ENCODE data around the gene ADAMTSL1.

Gene ADAMTSL1

GRCh38 chr9:18708429-18708828 lies 234.5 kb downstream of the ADAMTSL1 start:
- DNase-seq (ENCODE audit: low read depth) = no peak
- no peak for TF ChIP-seq CTCF (IDR thresholded peaks at IDR 0.05; ENCODE audit: control insufficient read depth, extremely low read depth, insufficient read depth)
- H3K4me3 ChIP-seq (ENCODE audit: low read depth, low read length) = no peak overlapping the region

GRCh38 chr9:18710065-18710464 lies 236.1 kb downstream of the ADAMTSL1 start:
- no peak for TF ChIP-seq CTCF (IDR thresholded peaks at IDR 0.05; ENCODE audit: control insufficient read depth, extremely low read depth, insufficient read depth)
- H3K4me3 ChIP-seq (ENCODE audit: low read depth, low read length) = no peak overlapping the region
- DNase-seq (ENCODE audit: low read depth) = no peak

- no peak overlapping the region for H3K4me3 ChIP-seq (ENCODE audit: low read depth, low read length)
- no peak for TF ChIP-seq CTCF (IDR thresholded peaks at IDR 0.05; ENCODE audit: control insufficient read depth, extremely low read depth, insufficient read depth)
- no peak for DNase-seq (ENCODE audit: low read depth)
Observed at GRCh38 chr9:18717759-18718158, 243.8 kb downstream of the ADAMTSL1 start.

- no peak for DNase-seq (ENCODE audit: low read depth)
- no peak overlapping the region for H3K4me3 ChIP-seq (ENCODE audit: low read depth, low read length)
- no peak for TF ChIP-seq CTCF (IDR thresholded peaks at IDR 0.05; ENCODE audit: control insufficient read depth, extremely low read depth, insufficient read depth)
Observed at GRCh38 chr9:18718393-18718792, 244.4 kb downstream of the ADAMTSL1 start.

GRCh38 chr9:18718932-18719331 lies 245.0 kb downstream of the ADAMTSL1 start:
- DNase-seq (ENCODE audit: low read depth) = no peak
- no peak for TF ChIP-seq CTCF (IDR thresholded peaks at IDR 0.05; ENCODE audit: control insufficient read depth, extremely low read depth, insufficient read depth)

GRCh38 chr9:18720691-18721090 lies 246.7 kb downstream of the ADAMTSL1 start:
- no peak for DNase-seq (ENCODE audit: low read depth)
- no peak overlapping the region for H3K4me3 ChIP-seq (ENCODE audit: low read depth, low read length)
- TF ChIP-seq CTCF (IDR thresholded peaks at IDR 0.05; ENCODE audit: control insufficient read depth, extremely low read depth, insufficient read depth) = no peak

More at GRCh38 chr9:18718932-18719331, 245.0 kb downstream of the ADAMTSL1 start:
- no peak overlapping the region for H3K4me3 ChIP-seq (ENCODE audit: low read depth, low read length)

GRCh38 chr9:18721267-18721994 lies 247.5 kb downstream of the ADAMTSL1 start:
- DNase-seq (ENCODE audit: low read depth) = no peak
- TF ChIP-seq CTCF (IDR thresholded peaks at IDR 0.05; ENCODE audit: control insufficient read depth, extremely low read depth, insufficient read depth) = no peak

More at GRCh38 chr9:18721267-18721994, 247.5 kb downstream of the ADAMTSL1 start:
- no peak overlapping the region for H3K4me3 ChIP-seq (ENCODE audit: low read depth, low read length)
